SK-N-SH (cell line): ENCODE results near the gene CNIH3.
"Not testable (repeated sequence)": the region's sequence is repeated elsewhere in the genome, so short reads cannot be mapped to it uniquely, and the experiment has no call there.

Experiments
- FOXM1 ChIP-seq: IDR thresholded peaks from 2 replicates; pipeline ENCODE4 v1.4.0; 2012; ENCODE audit warnings: low read depth, mild to moderate bottlenecking
- GABPA ChIP-seq: IDR thresholded peaks from 2 replicates; pipeline ENCODE4 v1.4.0; 2012; ENCODE audit warnings: low read depth, mild to moderate bottlenecking
- POLR2AphosphoS5 ChIP-seq: IDR thresholded peaks from 2 replicates; pipeline ENCODE4 v1.6.1; 2012; ENCODE audit warnings: low read depth, low read length
- RXRA ChIP-seq: IDR thresholded peaks from 2 replicates; pipeline ENCODE4 v1.4.0; 2012; ENCODE audit warnings: low read depth, mild to moderate bottlenecking, borderline replicate concordance

DNA sequence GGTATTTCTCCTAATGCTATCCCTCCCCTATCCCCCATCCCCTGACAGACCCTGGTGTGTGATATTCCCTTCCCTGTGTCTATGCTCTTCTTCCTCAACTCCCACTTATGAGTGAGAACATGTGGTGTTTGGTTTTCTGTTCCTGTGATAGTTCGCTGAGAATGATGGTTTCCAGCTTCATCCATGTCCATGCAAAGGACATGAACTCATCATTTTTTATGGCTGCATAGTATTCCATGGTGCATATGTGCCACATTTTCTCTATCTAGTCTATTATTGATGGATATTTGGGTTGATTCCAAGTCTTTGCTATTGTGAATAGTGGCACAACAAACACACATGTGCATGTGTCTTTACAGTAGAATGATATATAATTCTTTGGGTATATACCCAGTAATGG lies 49.6 kb upstream of the CNIH3 start:
- not testable (repeated sequence) for TF ChIP-seq GABPA, POLR2AphosphoS5, FOXM1, RXRA
